WTC11 (cell line): ENCODE measurements around the gene CKM.

Experiments
- ATF1 ChIP-seq: sonication (generic); formaldehyde crosslinking; IDR thresholded peaks from 2 replicates; pipeline ENCODE4 v1.8.1; 2023; ENCODE audit warnings: mild to moderate bottlenecking, moderate library complexity, missing genetic modification reagents
- CTCF ChIP-seq: fragments of 200-600 bp; IDR thresholded peaks from 2 replicates; pipeline ENCODE4 v1.8.0; 2022; ENCODE audit warnings: antibody characterized with exemption
- ESRRA ChIP-seq: sonication (generic); formaldehyde crosslinking; IDR thresholded peaks from 2 replicates; pipeline ENCODE4 v1.8.1; 2022; ENCODE audit warnings: mild to moderate bottlenecking, missing genetic modification reagents, borderline replicate concordance
- ETV6 ChIP-seq: sonication (generic); formaldehyde crosslinking; IDR thresholded peaks from 2 replicates; pipeline ENCODE4 v1.8.1; 2022; ENCODE audit warnings: mild to moderate bottlenecking, missing genetic modification reagents
- IRF2 ChIP-seq: sonication (generic); formaldehyde crosslinking; IDR thresholded peaks from 2 replicates; pipeline ENCODE4 v1.8.0; 2022; ENCODE audit warnings: low read depth, missing genetic modification reagents, borderline replicate concordance
- JUN ChIP-seq: sonication (generic); formaldehyde crosslinking; IDR thresholded peaks from 2 replicates; pipeline ENCODE4 v1.8.0; 2023; ENCODE audit warnings: mild to moderate bottlenecking, missing genetic modification reagents
- MAX ChIP-seq: sonication (generic); formaldehyde crosslinking; IDR thresholded peaks from 2 replicates; pipeline ENCODE4 v1.8.0; 2022; ENCODE audit warnings: mild to moderate bottlenecking, missing genetic modification reagents
- NFYB ChIP-seq: sonication (generic); formaldehyde crosslinking; conservative IDR thresholded peaks from 2 replicates; pipeline ENCODE4 v1.8.0; 2022; ENCODE audit warnings: low read depth, missing genetic modification reagents
- PRRX2 ChIP-seq: fragments of 250-450 bp; sonication (Bioruptor Pico); IDR thresholded peaks from 2 replicates; pipeline ENCODE4 v1.8.0; 2021; ENCODE audit warnings: mild to moderate bottlenecking
- SMAD3 ChIP-seq: sonication (generic); formaldehyde crosslinking; IDR thresholded peaks from 2 replicates; pipeline ENCODE4 v1.8.0; 2022; ENCODE audit warnings: missing genetic modification reagents, mild to moderate bottlenecking, borderline replicate concordance
- TCF7 ChIP-seq: sonication (generic); formaldehyde crosslinking; IDR thresholded peaks from 2 replicates; pipeline ENCODE4 v1.8.0; 2022; ENCODE audit warnings: mild to moderate bottlenecking, low read depth, missing genetic modification reagents, moderate library complexity
- USF2 ChIP-seq: sonication (generic); formaldehyde crosslinking; IDR thresholded peaks from 2 replicates; pipeline ENCODE4 v1.8.1; 2023; ENCODE audit warnings: mild to moderate bottlenecking, missing genetic modification reagents, moderate library complexity
- ZNF138 ChIP-seq: sonication (generic); formaldehyde crosslinking; conservative IDR thresholded peaks from 2 replicates; pipeline ENCODE4 v1.8.1; 2022; ENCODE audit warnings: mild to moderate bottlenecking, moderate library complexity, missing genetic modification reagents
- TF ChIP-seq, protein P1 (sequence below): sonication (generic); formaldehyde crosslinking; IDR thresholded peaks from 2 replicates; pipeline ENCODE4 v1.8.1; 2022; ENCODE audit warnings: low read depth, missing genetic modification reagents, borderline replicate concordance

DNA sequence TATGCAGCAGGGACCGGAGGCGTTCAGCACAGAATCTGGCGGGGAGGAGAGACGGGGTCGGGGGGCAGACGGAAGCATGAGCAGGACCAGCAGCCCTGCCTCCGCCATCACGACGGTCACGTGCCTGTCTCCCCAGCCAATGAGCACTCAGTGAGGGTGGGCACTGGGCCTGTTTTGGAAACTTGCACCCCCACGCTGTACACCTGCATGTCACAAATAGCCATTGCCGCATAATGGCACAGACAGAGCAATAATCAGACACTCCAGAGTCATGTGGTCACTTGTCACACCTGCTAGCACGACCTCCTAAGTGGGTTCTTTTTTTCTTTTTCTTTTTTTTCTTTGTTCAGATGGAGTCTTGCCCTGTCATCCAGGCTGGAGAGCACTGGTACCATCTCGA lies 38.9 kb upstream of the CKM start:
- TF ChIP-seq, protein P1, sequence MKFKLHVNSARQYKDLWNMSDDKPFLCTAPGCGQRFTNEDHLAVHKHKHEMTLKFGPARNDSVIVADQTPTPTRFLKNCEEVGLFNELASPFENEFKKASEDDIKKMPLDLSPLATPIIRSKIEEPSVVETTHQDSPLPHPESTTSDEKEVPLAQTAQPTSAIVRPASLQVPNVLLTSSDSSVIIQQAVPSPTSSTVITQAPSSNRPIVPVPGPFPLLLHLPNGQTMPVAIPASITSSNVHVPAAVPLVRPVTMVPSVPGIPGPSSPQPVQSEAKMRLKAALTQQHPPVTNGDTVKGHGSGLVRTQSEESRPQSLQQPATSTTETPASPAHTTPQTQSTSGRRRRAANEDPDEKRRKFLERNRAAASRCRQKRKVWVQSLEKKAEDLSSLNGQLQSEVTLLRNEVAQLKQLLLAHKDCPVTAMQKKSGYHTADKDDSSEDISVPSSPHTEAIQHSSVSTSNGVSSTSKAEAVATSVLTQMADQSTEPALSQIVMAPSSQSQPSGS (CRISPR knock-in tag): no peak
- TF ChIP-seq ZNF138: no peak
- TF ChIP-seq MAX (CRISPR knock-in tag): no peak
- no peak for TF ChIP-seq CTCF
- TF ChIP-seq ESRRA: no peak
- no peak for TF ChIP-seq NFYB (CRISPR knock-in tag)
- TF ChIP-seq ATF1 (CRISPR knock-in tag): no peak
- no peak for TF ChIP-seq IRF2
- TF ChIP-seq JUN (CRISPR knock-in tag): no peak
- no peak for TF ChIP-seq SMAD3
- no peak for TF ChIP-seq ETV6 (CRISPR knock-in tag)
- no peak for TF ChIP-seq PRRX2 (CRISPR knock-in tag)
- TF ChIP-seq TCF7 (CRISPR knock-in tag): no peak
- TF ChIP-seq USF2: no peak
